Type B pancreatic cell (in vitro differentiated cells): Measurements from ENCODE around the gene OR10V1. TPM values are rescaled to one million over a fixed set of nuclear protein-coding genes. Genes with fewer than 3 reads are reported as not detected.

ENCODE experiments used
- DNase-seq: peaks from one replicate; pipeline ENCODE4 v3.0.0; 2021; ENCODE audit warnings: mixed read lengths; ENCODE audit not compliant: unreplicated experiment; ENCODE audit errors: extremely low spot score
- H3K27ac Mint-ChIP-seq: 2 replicates; pipeline ENCODE4 v1.8.0; 2021; ENCODE audit warnings: mild to moderate bottlenecking, mixed read lengths
- H3K27me3 Mint-ChIP-seq: 2 replicates; pipeline ENCODE4 v1.8.0; 2021; ENCODE audit warnings: mixed read lengths
- H3K36me3 Mint-ChIP-seq: 2 replicates; pipeline ENCODE4 v1.8.0; 2021; ENCODE audit warnings: mixed read lengths
- H3K4me1 Mint-ChIP-seq: one replicate; pipeline ENCODE4 v1.8.0; 2021; ENCODE audit warnings: mixed read lengths; ENCODE audit not compliant: unreplicated experiment
- H3K4me3 Mint-ChIP-seq: 2 replicates; pipeline ENCODE4 v1.8.0; 2021; ENCODE audit warnings: mild to moderate bottlenecking, mixed read lengths
- H3K9me3 Mint-ChIP-seq: 2 replicates; pipeline ENCODE4 v1.8.0; 2021; ENCODE audit warnings: mixed read lengths
- total RNA-seq: library from RNA; stranded (reverse); gene quantifications from 2 replicates; pipeline ENCODE4 v1.2.1, GENCODE V29; 2021; ENCODE audit warnings: low replicate concordance
- TF ChIP-seq, protein P1 (sequence below): fragments of 200-600 bp; sonication (generic); conservative IDR thresholded peaks from 2 replicates; pipeline ENCODE4 v1.5.0; 2021; ENCODE audit warnings: antibody characterized with exemption, mild to moderate bottlenecking

Gene OR10V1
- total RNA-seq, 1 donor from 2014 or later: not detected

DNA sequence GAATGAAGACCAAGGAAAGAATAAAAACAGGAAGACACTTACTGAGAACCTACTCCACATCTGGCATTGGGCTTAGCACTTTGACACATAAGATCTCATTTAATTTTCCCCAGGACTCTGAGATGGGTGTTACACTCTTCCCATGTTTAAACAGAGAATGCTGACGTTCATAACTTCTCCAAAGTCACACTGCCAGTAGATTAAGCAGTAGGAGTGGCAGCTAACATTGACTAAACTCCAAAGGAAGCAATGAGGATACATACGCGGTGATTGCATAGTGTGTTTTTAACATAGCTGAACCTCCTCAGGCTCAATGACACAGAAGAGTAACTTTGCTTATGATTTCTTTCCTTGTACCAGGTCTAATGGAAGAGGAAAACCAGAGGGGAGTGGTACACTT lies 14.5 kb upstream of the OR10V1 start:
- H3K4me1 Mint-ChIP-seq: no peaks in the 10 kb centered on the region
- H3K9me3 Mint-ChIP-seq: no peaks in the 10 kb centered on the region
- no peaks in the 10 kb centered on the region for H3K36me3 Mint-ChIP-seq
- no peaks in the 10 kb centered on the region for H3K27me3 Mint-ChIP-seq
- no peak overlapping the region for H3K27ac Mint-ChIP-seq
- TF ChIP-seq, protein P1, sequence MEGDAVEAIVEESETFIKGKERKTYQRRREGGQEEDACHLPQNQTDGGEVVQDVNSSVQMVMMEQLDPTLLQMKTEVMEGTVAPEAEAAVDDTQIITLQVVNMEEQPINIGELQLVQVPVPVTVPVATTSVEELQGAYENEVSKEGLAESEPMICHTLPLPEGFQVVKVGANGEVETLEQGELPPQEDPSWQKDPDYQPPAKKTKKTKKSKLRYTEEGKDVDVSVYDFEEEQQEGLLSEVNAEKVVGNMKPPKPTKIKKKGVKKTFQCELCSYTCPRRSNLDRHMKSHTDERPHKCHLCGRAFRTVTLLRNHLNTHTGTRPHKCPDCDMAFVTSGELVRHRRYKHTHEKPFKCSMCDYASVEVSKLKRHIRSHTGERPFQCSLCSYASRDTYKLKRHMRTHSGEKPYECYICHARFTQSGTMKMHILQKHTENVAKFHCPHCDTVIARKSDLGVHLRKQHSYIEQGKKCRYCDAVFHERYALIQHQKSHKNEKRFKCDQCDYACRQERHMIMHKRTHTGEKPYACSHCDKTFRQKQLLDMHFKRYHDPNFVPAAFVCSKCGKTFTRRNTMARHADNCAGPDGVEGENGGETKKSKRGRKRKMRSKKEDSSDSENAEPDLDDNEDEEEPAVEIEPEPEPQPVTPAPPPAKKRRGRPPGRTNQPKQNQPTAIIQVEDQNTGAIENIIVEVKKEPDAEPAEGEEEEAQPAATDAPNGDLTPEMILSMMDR: no peak
- no peak overlapping the region for H3K4me3 Mint-ChIP-seq
- no peak for DNase-seq

DNA sequence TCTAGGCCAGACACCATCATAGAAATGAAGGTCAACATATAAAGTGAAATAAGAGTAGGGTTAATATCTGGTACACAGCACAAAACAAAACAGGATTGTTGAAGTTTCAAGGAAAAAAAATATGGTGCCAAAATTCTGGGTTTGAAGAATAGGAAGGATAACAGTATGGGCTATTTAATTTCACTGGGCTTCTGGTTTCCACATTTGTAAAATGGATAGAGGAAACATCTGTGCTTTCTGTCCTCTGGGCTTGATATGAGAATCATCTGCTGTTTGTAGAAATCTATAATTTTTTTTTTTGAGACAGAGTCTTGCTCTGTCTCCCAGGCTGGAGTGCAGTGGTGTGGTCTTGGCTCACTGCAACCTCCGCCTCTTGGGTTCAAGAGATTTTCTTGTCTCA lies 13.8 kb upstream of the OR10V1 start:
- Mint-ChIP-seq H3K27me3 (no peaks in the 10 kb centered on the region), H3K9me3 (no peaks in the 10 kb centered on the region), H3K36me3 (no peaks in the 10 kb centered on the region), H3K4me3 (no peak overlapping the region), H3K27ac (no peak overlapping the region), H3K4me1 (no peaks in the 10 kb centered on the region)
- no peak for DNase-seq
- TF ChIP-seq, protein P1: no peak

DNA sequence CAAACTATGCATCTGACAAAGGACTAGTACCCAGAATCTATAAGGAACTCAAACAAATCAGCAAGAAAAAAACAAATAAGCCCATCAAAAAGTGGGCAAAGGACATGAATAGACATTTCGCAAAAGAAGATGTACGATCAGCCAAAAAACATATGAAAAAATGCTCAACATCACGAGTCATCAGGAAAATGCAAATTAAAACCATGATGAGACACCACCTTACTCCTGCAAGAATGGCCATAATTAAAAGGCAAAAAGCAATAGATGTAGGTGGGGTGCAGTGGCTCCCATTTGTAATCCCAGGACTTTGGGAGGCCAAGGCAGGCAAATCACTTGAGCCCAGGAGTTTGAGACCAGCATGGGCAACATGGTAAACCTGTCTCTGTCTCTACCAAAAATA lies 10.4 kb upstream of the OR10V1 start:
- Mint-ChIP-seq H3K27ac (no peak overlapping the region), H3K27me3 (no peaks in the 10 kb centered on the region), H3K4me1 (no peaks in the 10 kb centered on the region), H3K9me3 (no peaks in the 10 kb centered on the region), H3K4me3 (no peak overlapping the region), H3K36me3 (no peaks in the 10 kb centered on the region)
- no peak for DNase-seq
- TF ChIP-seq, protein P1: no peak

DNA sequence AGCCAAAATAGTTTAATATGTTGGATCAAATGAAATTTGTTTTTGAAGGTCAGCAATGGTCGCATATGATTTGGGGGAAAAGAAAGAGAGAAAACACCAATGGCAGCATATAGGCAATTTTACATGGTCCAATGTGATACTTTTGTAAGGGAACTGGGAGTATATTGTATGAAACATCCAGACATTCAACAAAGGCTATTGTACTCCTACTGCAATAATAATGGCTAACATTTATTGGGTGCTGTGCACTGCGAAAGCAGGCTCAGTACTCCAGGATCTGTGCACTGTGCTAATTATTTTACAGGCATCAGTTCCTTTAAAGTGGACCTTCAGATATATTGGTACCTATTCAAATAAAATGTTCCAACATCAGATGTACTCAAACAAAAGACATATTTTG lies 5.9 kb upstream of the OR10V1 start:
- peaks cover 6% of the 10 kb centered on the region for H3K27me3 Mint-ChIP-seq
- H3K36me3 Mint-ChIP-seq: no peaks in the 10 kb centered on the region
- DNase-seq: no peak
- TF ChIP-seq, protein P1: no peak
- no peak overlapping the region for H3K27ac Mint-ChIP-seq
- no peaks in the 10 kb centered on the region for H3K9me3 Mint-ChIP-seq
- no peaks in the 10 kb centered on the region for H3K4me1 Mint-ChIP-seq
- no peak overlapping the region for H3K4me3 Mint-ChIP-seq

DNA sequence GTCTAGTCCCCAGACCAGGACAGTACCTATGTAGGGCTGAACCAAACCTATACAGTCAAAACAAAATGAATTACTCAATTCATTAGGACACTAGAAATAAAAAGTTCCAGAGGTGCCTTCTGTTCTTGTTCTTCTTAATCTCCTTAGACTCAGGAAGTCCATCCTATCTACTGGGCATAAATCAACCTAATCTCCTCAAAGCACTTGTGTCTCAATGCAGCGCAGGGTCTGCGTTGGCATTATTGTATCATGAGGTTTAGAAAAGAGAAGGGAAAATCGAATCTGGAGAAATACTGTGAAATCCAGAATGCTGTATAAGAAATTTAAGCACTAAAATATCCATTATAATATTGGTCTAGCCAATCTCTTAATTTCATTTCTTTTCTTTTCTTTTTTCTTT lies 2.4 kb upstream of the OR10V1 start:
- TF ChIP-seq, protein P1: no peak
- H3K27ac Mint-ChIP-seq: no peak overlapping the region
- H3K4me1 Mint-ChIP-seq: no peaks in the 10 kb centered on the region
- H3K27me3 Mint-ChIP-seq: peaks cover 6% of the 10 kb centered on the region
- DNase-seq: no peak
- H3K4me3 Mint-ChIP-seq: no peak overlapping the region
- H3K36me3 Mint-ChIP-seq: no peaks in the 10 kb centered on the region
- no peaks in the 10 kb centered on the region for H3K9me3 Mint-ChIP-seq
